Lower lobe of right lung (tissue), 2 donors: Measurements from ENCODE around the gene NAALADL2. TPM values are rescaled to one million over a fixed set of nuclear protein-coding genes. Genes with fewer than 3 reads are reported as not detected.

Source experiments
- ATAC-seq, 2 donors: fragments of 200-7000 bp; cut with Tn5 transposase; one replicate each; pipeline ENCODE4 v1.9.1; 2020 to 2022; ENCODE audit warnings: mild to moderate bottlenecking in 2 of 2, moderate library complexity in 2 of 2
- DNase-seq: peaks from one replicate; pipeline ENCODE4 v3.0.0-alpha.2; 2020
- H3K27ac ChIP-seq: fragments of 200-600 bp; one replicate; pipeline ENCODE4 v1.8.0; 2022
- H3K27me3 ChIP-seq: fragments of 200-600 bp; one replicate; pipeline ENCODE4 v1.8.0; 2022; ENCODE audit warnings: low read depth
- H3K36me3 ChIP-seq: fragments of 200-600 bp; one replicate; pipeline ENCODE4 v1.8.0; 2022; ENCODE audit warnings: mild to moderate bottlenecking
- H3K4me1 ChIP-seq: fragments of 200-600 bp; one replicate; pipeline ENCODE4 v1.8.0; 2022
- H3K4me3 ChIP-seq: fragments of 200-600 bp; one replicate; pipeline ENCODE4 v1.8.0; 2022; ENCODE audit warnings: mild to moderate bottlenecking
- H3K9me3 ChIP-seq: fragments of 200-600 bp; one replicate; pipeline ENCODE4 v1.8.0; 2022
- CTCF ChIP-seq: fragments of 200-600 bp; IDR thresholded peaks from one replicate; pipeline ENCODE4 v1.8.0; 2022; ENCODE audit warnings: antibody characterized with exemption, mild to moderate bottlenecking
- intact Hi-C: fragments of 100-400 bp; cut with DNase I; formaldehyde crosslinking; loops from one replicate; pipeline ENCODE4 v1.11.0; 2022
- total RNA-seq: library from RNA; stranded (reverse); fragmentation: NEBNext Ultra II Directional; extraction: Animal tissue kit (Norgen Biotek cat#: 25700); gene quantifications from one replicate; pipeline ENCODE4 v1.2.1, GENCODE V29; 2021
- donor health status: DM: no; HTN: yes; CAD: no; lungs with severe emphysema.

NAALADL2 gene
- total RNA-seq, 1 donor from 2014 or later: 9.8 TPM

GRCh38 chr3:175211466-175211865, 352.3 kb downstream of the NAALADL2 start:
- no peaks in the 10 kb centered on the region for H3K4me1 ChIP-seq
- no peak overlapping the region for H3K27ac ChIP-seq
- intact Hi-C loops: no loop called here
- TF ChIP-seq CTCF: no peak
- no peaks in the 10 kb centered on the region for H3K27me3 ChIP-seq
- H3K9me3 ChIP-seq: no peaks in the 10 kb centered on the region
- ATAC-seq (no peak), DNase-seq (no peak)
- no peaks in the 10 kb centered on the region for H3K36me3 ChIP-seq
- no peak overlapping the region for H3K4me3 ChIP-seq

GRCh38 chr3:175212896-175213295, 353.8 kb downstream of the NAALADL2 start:
- H3K4me3 ChIP-seq: no peak overlapping the region
- no peak for TF ChIP-seq CTCF
- H3K27ac ChIP-seq: no peak overlapping the region
- H3K27me3 ChIP-seq: no peaks in the 10 kb centered on the region
- DNase-seq (no peak), ATAC-seq (peak; percentile 55 to 77)
- no peaks in the 10 kb centered on the region for H3K9me3 ChIP-seq
- intact Hi-C loops: no loop called here
- H3K36me3 ChIP-seq: no peaks in the 10 kb centered on the region
- H3K4me1 ChIP-seq: no peaks in the 10 kb centered on the region

- no peak for TF ChIP-seq CTCF
- Histone ChIP-seq H3K36me3 (no peaks in the 10 kb centered on the region), H3K9me3 (no peaks in the 10 kb centered on the region), H3K4me1 (no peaks in the 10 kb centered on the region), H3K4me3 (no peak overlapping the region), H3K27ac (no peak overlapping the region), H3K27me3 (no peaks in the 10 kb centered on the region)
- intact Hi-C loops: no loop called here
- ATAC-seq: no peak
- DNase-seq: no peak
Measured at GRCh38 chr3:175214216-175214615, 355.1 kb downstream of the NAALADL2 start.

- Histone ChIP-seq H3K36me3 (no peaks in the 10 kb centered on the region), H3K27me3 (no peaks in the 10 kb centered on the region), H3K9me3 (no peaks in the 10 kb centered on the region), H3K4me1 (no peaks in the 10 kb centered on the region), H3K27ac (no peak overlapping the region), H3K4me3 (no peak overlapping the region)
- no peak for ATAC-seq
- intact Hi-C loops: no loop called here
- TF ChIP-seq CTCF: no peak
- DNase-seq: no peak
Measured at GRCh38 chr3:175215833-175216232, 356.7 kb downstream of the NAALADL2 start.

- intact Hi-C loops: no loop called here
- no peaks in the 10 kb centered on the region for H3K4me1 ChIP-seq
- no peak overlapping the region for H3K4me3 ChIP-seq
- TF ChIP-seq CTCF: no peak
- no peaks in the 10 kb centered on the region for H3K27me3 ChIP-seq
- no peak for DNase-seq
- ATAC-seq: no peak
- no peak overlapping the region for H3K27ac ChIP-seq
- no peaks in the 10 kb centered on the region for H3K9me3 ChIP-seq
- H3K36me3 ChIP-seq: no peaks in the 10 kb centered on the region
Measured at GRCh38 chr3:175222356-175222755, 363.2 kb downstream of the NAALADL2 start.

GRCh38 chr3:175224051-175224450, 364.9 kb downstream of the NAALADL2 start:
- H3K4me1 ChIP-seq: no peaks in the 10 kb centered on the region
- ATAC-seq (no peak), DNase-seq (no peak)
- H3K36me3 ChIP-seq: no peaks in the 10 kb centered on the region
- TF ChIP-seq CTCF: no peak
- no peak overlapping the region for H3K4me3 ChIP-seq
- intact Hi-C loops: no loop called here
- no peaks in the 10 kb centered on the region for H3K27me3 ChIP-seq
- no peak overlapping the region for H3K27ac ChIP-seq
- no peaks in the 10 kb centered on the region for H3K9me3 ChIP-seq
